ENCODE data around the gene HCRT.
"Not testable (repeated sequence)": the region's sequence is repeated elsewhere in the genome, so short reads cannot be mapped to it uniquely, and the experiment has no call there.

The HCRT gene

GRCh38 chr17:42187833-42188232 lies 2.6 kb upstream of the HCRT start:
- Histone ChIP-seq H3F3A (ENCODE audit: insufficient read depth, low read length) (peaks cover 23% of the 10 kb centered on the region), H2AFZ (ENCODE audit: low read length) (no peak overlapping the region), H3K79me2 (ENCODE audit: low read length) (no peaks in the 10 kb centered on the region), H3K9me2 (replicated peaks; ENCODE audit: insufficient read depth, low read length) (no peaks in the 10 kb centered on the region), H3K9ac (ENCODE audit: low read length) (no peak overlapping the region), H3K27ac (ENCODE audit: low read length) (no peak overlapping the region), H3K36me3 (replicated peaks; ENCODE audit: insufficient read depth, low read length) (no peaks in the 10 kb centered on the region), H3K4me1 (ENCODE audit: low read length) (peaks cover 18% of the 10 kb centered on the region), H4K20me1 (ENCODE audit: insufficient read depth, low read length) (no peaks in the 10 kb centered on the region), H3K4me2 (ENCODE audit: low read depth, low read length) (no peak overlapping the region), H3K27me3 (replicated peaks; ENCODE audit: insufficient read depth, low read length) (no peaks in the 10 kb centered on the region), H3K9me3 (replicated peaks; ENCODE audit: insufficient read depth, low read length) (no peaks in the 10 kb centered on the region), H3K4me3 (ENCODE audit: low read length) (no peak overlapping the region)
- DNase-seq: no peak
- TF ChIP-seq EZH2 (optimal IDR thresholded peaks at IDR 0.05; ENCODE audit: low read depth, low read length): no peak
- TF ChIP-seq EZH2phosphoT487 (IDR thresholded peaks at IDR 0.05; ENCODE audit: low read length): no peak
- TF ChIP-seq CTCF (IDR thresholded peaks at IDR 0.05; ENCODE audit: low read length): no peak

GRCh38 chr17:42186191-42186590 lies 939 bp upstream of the HCRT start:
- H3K9ac ChIP-seq (ENCODE audit: low read length); H3K4me3 ChIP-seq (ENCODE audit: low read length): not testable (repeated sequence)

GRCh38 chr17:42185621-42185930 lies 324 bp upstream of the HCRT start:
- H3K9me3 ChIP-seq (replicated peaks; ENCODE audit: insufficient read depth, low read length): no peaks in the 10 kb centered on the region
- H4K20me1 ChIP-seq (ENCODE audit: insufficient read depth, low read length): no peaks in the 10 kb centered on the region
- H3K4me1 ChIP-seq (ENCODE audit: low read length): peaks cover 35% of the 10 kb centered on the region
- H3K4me2 ChIP-seq (ENCODE audit: low read depth, low read length): no peak overlapping the region
- no peak overlapping the region for H2AFZ ChIP-seq (ENCODE audit: low read length)
- no peaks in the 10 kb centered on the region for H3K36me3 ChIP-seq (replicated peaks; ENCODE audit: insufficient read depth, low read length)
- H3F3A ChIP-seq (ENCODE audit: insufficient read depth, low read length): peaks cover 27% of the 10 kb centered on the region
- no peaks in the 10 kb centered on the region for H3K9me2 ChIP-seq (replicated peaks; ENCODE audit: insufficient read depth, low read length)
- no peak for TF ChIP-seq EZH2phosphoT487 (IDR thresholded peaks at IDR 0.05; ENCODE audit: low read length)
- TF ChIP-seq EZH2 (optimal IDR thresholded peaks at IDR 0.05; ENCODE audit: low read depth, low read length): no peak
- no peak for TF ChIP-seq CTCF (IDR thresholded peaks at IDR 0.05; ENCODE audit: low read length)
- no peaks in the 10 kb centered on the region for H3K79me2 ChIP-seq (ENCODE audit: low read length)
- DNase-seq: no peak
- no peak overlapping the region for H3K4me3 ChIP-seq (ENCODE audit: low read length)
- H3K27me3 ChIP-seq (replicated peaks; ENCODE audit: insufficient read depth, low read length): no peaks in the 10 kb centered on the region
- H3K9ac ChIP-seq (ENCODE audit: low read length): no peak overlapping the region
- H3K27ac ChIP-seq (ENCODE audit: low read length): no peak overlapping the region

More at GRCh38 chr17:42186191-42186590, 939 bp upstream of the HCRT start:
- peaks cover 31% of the 10 kb centered on the region for H3K4me1 ChIP-seq (ENCODE audit: low read length)
- H2AFZ ChIP-seq (ENCODE audit: low read length); H3K79me2 ChIP-seq (ENCODE audit: low read length); H4K20me1 ChIP-seq (ENCODE audit: insufficient read depth, low read length); H3K4me2 ChIP-seq (ENCODE audit: low read depth, low read length); DNase-seq; H3K27me3 ChIP-seq (replicated peaks; ENCODE audit: insufficient read depth, low read length); H3K9me2 ChIP-seq (replicated peaks; ENCODE audit: insufficient read depth, low read length); H3K9me3 ChIP-seq (replicated peaks; ENCODE audit: insufficient read depth, low read length); H3K36me3 ChIP-seq (replicated peaks; ENCODE audit: insufficient read depth, low read length): not testable (repeated sequence)
- peak overlapping the region; percentile 17; the same call in 1 of the 2 replicates for H3K27ac ChIP-seq (ENCODE audit: low read length)
- H3F3A ChIP-seq (ENCODE audit: insufficient read depth, low read length): peaks cover 27% of the 10 kb centered on the region

- peak; percentile 89 for DNase-seq
- Histone ChIP-seq H3K36me3 (replicated peaks; ENCODE audit: insufficient read depth, low read length) (no peaks in the 10 kb centered on the region), H3K27me3 (replicated peaks; ENCODE audit: insufficient read depth, low read length) (no peaks in the 10 kb centered on the region), H3K27ac (ENCODE audit: low read length) (peak overlapping the region; percentile 76), H2AFZ (ENCODE audit: low read length) (peak overlapping the region; percentile 87), H3K79me2 (ENCODE audit: low read length) (no peaks in the 10 kb centered on the region), H4K20me1 (ENCODE audit: insufficient read depth, low read length) (no peaks in the 10 kb centered on the region), H3K4me3 (ENCODE audit: low read length) (peak overlapping the region; percentile 58), H3K9me3 (replicated peaks; ENCODE audit: insufficient read depth, low read length) (no peaks in the 10 kb centered on the region), H3K4me2 (ENCODE audit: low read depth, low read length) (peak overlapping the region; percentile 51), H3K4me1 (ENCODE audit: low read length) (peaks cover 38% of the 10 kb centered on the region), H3K9me2 (replicated peaks; ENCODE audit: insufficient read depth, low read length) (no peaks in the 10 kb centered on the region), H3F3A (ENCODE audit: insufficient read depth, low read length) (peaks cover 36% of the 10 kb centered on the region), H3K9ac (ENCODE audit: low read length) (peak overlapping the region; percentile 51)
- TF ChIP-seq EZH2phosphoT487 (IDR thresholded peaks at IDR 0.05; ENCODE audit: low read length) (no peak), CTCF (IDR thresholded peaks at IDR 0.05; ENCODE audit: low read length) (peak; percentile 66)
Measured at GRCh38 chr17:42183741-42184711, 1.2 kb downstream of the HCRT start.
